HG02852 (cell line): ENCODE results near the gene TUT4.

ENCODE experiments used
- ATAC-seq: cut with Tn5 transposase; IDR thresholded peaks from one replicate; pipeline ENCODE4 v1.9.1; 2021; ENCODE audit warnings: mild to moderate bottlenecking, moderate library complexity; ENCODE audit not compliant: unreplicated experiment

The TUT4 gene

DNA sequence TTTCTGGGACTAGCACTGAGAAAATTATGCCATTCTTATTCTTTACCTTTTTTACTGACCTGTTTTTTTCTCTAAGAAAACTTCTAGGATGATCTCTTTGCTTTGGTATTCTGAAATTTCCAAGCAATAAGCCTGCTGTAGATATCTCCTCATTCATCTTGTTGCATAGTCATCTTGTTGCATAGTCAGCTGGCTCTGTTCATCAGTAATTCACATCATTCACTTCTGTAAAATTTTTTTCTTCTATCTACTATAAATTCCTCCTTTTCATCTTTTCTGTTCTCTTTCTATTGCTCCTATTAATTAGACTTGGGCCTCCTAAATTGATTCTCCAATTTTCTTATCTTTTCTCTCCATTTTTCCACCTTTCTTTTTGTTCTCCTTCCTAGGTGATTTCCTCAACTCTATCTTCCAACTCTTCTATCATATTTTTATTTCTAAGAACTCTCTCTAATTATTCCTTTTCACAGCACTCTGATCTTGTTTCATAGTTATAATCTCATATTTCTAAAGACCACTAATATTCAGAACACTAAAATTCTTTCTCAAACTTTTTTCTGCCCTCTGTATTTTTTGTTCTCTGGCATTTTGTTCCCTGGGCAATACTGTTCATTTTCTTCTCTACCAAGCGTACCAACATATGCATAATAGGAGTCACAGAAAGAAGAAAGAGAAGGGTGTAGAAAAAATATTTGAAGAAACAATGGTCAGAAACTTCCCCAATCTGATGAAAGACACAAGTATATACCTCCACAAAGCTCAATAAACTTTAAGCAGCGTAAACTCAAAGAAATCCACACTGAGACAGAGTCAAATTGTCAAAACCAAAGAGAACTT is 17.7 kb downstream of the TUT4 start:
- no peak for ATAC-seq

- no peak for ATAC-seq
These were observed 19.2 kb downstream of the TUT4 start for GRCh38 chr1:52533713-52534112.

DNA sequence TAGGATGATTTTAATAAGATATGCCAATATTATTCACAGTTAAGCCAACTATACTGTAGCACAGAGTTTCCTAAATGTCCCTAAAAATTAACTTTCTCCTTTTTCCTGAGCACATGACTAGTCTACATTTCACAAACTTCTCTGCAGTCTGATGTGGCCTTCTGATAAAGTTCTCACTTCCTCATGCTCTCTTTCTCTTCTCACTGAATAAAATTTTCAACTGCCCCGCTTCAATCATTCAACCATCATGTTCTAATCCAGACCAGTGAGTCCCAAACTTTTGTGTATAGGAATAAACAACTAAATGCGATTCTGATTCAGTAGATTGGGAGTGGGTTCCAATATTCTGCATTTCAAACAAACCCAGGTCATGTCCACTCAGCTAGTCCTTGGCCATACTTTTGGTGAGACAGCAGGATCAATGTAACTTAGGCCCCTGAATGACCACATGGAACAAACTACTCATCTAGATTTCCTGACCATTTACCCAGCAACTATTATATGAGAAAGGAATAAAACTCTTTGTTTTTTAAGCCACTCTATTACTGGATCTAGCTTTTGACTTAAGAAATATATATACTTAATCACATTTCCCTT is 20.1 kb downstream of the TUT4 start:
- ATAC-seq: no peak

DNA sequence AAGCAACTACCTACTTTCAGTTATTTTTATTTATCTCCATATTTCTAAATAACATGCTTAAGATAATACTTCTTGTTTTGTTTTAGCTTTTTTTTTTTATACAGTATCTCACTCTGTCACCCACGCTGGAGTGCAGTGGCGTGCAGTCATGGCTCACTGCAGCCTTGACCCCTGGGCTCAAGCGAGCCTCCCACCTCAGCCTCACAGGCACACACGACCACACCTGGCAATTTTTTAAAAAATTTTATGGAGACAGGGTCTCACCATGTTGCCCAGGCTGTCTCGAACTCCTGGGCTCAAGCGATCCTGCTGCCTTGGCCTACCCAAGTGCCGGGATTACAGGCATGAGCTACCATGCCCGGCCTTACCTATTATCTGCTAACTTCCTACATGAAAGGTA is 20.6 kb downstream of the TUT4 start:
- ATAC-seq: no peak

DNA sequence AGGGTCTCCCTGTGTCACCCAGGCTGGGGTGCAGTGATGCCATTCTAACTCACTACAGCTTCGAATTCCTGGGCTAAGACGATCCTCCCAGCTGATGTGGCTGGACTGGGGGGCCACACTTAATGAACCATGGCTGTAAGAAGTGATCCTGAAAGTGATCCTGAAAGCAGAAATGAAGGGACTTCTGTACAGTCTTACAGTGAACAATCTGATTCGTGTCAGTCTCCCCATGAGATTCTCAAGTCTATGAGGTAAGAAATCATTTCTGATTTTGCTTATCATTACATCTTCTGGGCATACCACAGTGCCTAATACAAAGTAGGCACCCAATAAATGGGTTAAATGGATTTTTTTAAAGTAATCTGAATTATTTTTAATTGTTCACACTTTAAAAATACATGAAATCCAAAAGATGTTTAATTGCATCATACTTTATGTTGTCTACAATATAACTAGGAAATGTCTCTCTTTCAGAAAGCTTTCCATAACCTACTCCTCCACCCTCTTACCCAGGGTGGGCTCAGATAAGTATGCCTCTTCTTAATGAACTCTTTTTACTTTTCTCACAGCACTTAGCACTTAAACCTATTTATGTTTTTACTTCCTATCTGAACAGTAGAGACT is 21.5 kb downstream of the TUT4 start:
- ATAC-seq: no peak

- no peak for ATAC-seq
These were observed 22.2 kb downstream of the TUT4 start for GRCh38 chr1:52530563-52531144.

DNA sequence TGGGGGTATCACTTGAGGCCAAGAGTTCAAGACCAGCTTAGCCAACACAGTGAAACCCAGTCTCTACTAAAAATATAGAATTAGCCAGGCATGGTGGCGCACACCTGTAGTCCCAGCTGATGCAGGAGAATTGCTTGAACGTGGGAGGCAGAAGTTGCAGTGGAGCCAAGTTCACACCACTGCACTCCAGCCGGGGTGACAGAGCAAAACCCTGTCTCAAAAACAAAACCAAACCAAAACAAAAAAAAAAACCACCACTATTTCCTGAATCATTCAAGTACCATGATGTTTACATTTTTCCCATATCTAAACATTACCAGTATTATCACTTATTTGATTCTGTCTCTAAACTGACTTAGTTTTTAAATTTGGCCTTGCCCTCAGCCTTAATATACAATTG is 29.5 kb downstream of the TUT4 start:
- no peak for ATAC-seq

- ATAC-seq: peak; percentile 45
These were observed 32.7 kb downstream of the TUT4 start for GRCh38 chr1:52520148-52520547.

GRCh38 chr1:52518962-52519361 is 33.9 kb downstream of the TUT4 start:
- no peak for ATAC-seq

GRCh38 chr1:52511851-52512615 is 40.9 kb downstream of the TUT4 start:
- no peak for ATAC-seq

DNA sequence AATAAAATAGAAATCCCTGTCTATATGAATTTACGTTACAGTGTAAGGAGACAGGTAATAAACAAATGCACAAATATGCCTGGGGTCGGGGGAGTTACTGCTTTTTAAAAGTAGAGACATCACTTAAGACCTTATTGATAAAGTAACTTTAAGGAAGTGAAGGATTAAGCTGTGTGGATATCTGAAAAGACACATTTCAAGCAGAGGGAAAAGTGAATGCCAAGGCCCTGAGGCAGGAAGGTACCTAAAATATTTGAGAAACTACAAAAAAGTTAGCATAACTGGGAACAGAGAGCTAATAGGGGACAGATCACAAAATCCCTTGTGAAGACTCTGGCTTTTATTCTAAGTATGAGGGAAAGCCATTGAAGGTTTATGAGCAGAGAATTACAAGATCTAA is 41.5 kb downstream of the TUT4 start:
- no peak for ATAC-seq

- ATAC-seq: no peak
These were observed 45.9 kb downstream of the TUT4 start for GRCh38 chr1:52506920-52507546.

GRCh38 chr1:52506349-52506748 is 46.5 kb downstream of the TUT4 start:
- no peak for ATAC-seq

- no peak for ATAC-seq
These were observed 48.2 kb downstream of the TUT4 start for GRCh38 chr1:52504720-52505119.

DNA sequence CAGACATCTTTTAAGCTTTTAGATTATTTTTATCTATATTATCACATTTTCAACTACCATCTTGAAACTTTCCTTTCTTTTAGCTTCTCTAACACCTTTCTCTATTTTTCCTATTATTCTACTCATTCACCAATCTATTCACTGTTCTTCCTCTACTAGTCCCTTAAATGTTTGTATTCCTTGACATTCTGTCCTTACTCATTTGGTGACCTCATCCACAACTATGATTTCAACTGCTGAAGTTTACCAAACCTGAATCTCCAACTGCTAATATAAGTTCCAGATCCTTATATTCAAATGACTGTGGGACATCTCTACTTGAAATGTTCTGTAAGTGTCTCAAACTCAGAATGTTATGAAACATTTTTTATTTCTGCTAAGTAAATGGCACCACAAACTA is 49.2 kb downstream of the TUT4 start:
- no peak for ATAC-seq

DNA sequence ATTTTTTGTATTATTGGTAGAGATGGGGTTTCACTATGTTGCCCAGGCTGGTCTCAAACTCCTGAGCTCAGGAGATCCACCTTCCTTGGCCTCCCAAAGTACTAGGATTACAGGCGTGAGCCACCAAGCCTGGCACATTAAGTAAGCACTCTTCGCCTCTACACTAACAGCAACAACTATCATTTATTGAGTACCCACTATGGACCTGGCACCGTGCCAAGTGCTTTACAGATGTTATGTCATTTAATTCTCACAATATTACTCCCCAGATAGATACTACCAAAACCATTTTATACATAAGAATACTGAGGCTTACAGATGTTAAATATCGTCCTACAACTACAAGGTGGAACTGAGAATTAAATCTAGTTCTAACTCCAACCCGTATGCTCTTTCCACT is 50.1 kb downstream of the TUT4 start:
- ATAC-seq: no peak

- no peak for ATAC-seq
These were observed 65.3 kb downstream of the TUT4 start for GRCh38 chr1:52487632-52488031.

GRCh38 chr1:52482326-52483004 is 70.4 kb downstream of the TUT4 start:
- no peak for ATAC-seq

DNA sequence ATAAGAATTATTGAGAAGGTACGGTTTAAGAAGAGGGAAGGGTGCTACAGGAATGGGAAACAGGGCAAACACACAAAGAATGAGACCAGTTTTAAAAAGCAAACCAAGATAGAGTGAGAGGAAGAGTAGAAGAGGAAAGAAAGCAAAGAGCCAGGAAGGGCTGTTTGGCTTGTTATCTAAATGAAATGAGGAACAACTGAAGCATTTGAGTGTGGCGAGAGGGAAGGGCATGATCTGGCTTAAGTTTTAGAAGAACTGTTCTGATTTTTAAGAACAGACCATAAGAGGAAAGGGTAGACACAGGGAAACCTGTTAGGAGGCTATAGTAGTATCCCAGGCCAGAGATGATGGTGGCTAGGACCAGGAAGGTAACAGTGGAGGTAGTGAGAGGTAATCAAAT is 73.8 kb downstream of the TUT4 start:
- ATAC-seq: no peak

DNA sequence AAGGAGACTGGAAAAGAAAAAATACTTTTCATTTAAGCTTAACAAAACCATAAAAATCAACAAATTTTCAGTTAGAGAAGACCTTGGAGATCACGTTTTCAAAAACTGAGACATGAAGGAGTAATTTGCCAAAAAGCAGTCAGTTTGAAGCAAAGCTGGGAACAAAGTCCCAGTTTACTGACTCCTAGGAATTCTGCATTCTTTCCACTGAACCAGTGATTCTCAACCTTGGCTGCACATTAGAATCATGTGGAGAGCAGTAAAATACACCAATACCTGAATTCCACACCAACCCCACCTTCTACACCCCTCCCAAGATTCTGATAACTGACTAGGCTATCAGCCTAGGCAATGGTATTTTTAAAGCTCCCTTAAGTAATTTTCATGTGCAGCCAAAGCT is 75.0 kb downstream of the TUT4 start:
- no peak for ATAC-seq
